ENCODE results near the gene EPB41L3.

- TF ChIP-seq CTCF (IDR thresholded peaks at IDR 0.05), result no peak
- no peak for TF ChIP-seq POLR2AphosphoS5 (IDR thresholded peaks at IDR 0.05)
- TF ChIP-seq POLR2A (IDR thresholded peaks at IDR 0.05; ENCODE audit: low read depth), result no peak
Measured at GRCh38 chr18:5376986-5377385, 166.8 kb downstream of the EPB41L3 start.

Measured in esophagus muscularis mucosa (tissue), 3 donors.